HCT116 (cell line): ENCODE measurements around the gene MEIS2.

ENCODE experiments used
- EZH2 ChIP-seq: fragments of 200-600 bp; sonication (generic); IDR thresholded peaks from 2 replicates; pipeline ENCODE4 v1.6.1; 2017; ENCODE audit warnings: antibody characterized with exemption, mixed run types
- JUND ChIP-seq: IDR thresholded peaks from 2 replicates; pipeline ENCODE4 v1.6.1; 2012
- POLR2A ChIP-seq: IDR thresholded peaks from 2 replicates; pipeline ENCODE4 v1.7.0; 2011; ENCODE audit warnings: borderline replicate concordance; ENCODE audit not compliant: insufficient read depth, insufficient read length; ENCODE audit errors: extremely low read depth
- SIN3A ChIP-seq: IDR thresholded peaks from 2 replicates; pipeline ENCODE4 v1.6.1; 2012; ENCODE audit warnings: low read depth

- TF ChIP-seq POLR2A, result no peak
- no peak for TF ChIP-seq EZH2
- TF ChIP-seq JUND, result no peak
- no peak for TF ChIP-seq SIN3A
Measured at GRCh38 chr15:36938131-36938530, 162.2 kb downstream of the MEIS2 start.
